ENCODE data around the gene BCL11A. TPM values are rescaled to one million over a fixed set of nuclear protein-coding genes. Genes with fewer than 3 reads are reported as not detected.

Gene BCL11A
- total RNA-seq, 6 experiments from 2014 or later: 1.1 to 3.0 (median 1.9) TPM

DNA sequence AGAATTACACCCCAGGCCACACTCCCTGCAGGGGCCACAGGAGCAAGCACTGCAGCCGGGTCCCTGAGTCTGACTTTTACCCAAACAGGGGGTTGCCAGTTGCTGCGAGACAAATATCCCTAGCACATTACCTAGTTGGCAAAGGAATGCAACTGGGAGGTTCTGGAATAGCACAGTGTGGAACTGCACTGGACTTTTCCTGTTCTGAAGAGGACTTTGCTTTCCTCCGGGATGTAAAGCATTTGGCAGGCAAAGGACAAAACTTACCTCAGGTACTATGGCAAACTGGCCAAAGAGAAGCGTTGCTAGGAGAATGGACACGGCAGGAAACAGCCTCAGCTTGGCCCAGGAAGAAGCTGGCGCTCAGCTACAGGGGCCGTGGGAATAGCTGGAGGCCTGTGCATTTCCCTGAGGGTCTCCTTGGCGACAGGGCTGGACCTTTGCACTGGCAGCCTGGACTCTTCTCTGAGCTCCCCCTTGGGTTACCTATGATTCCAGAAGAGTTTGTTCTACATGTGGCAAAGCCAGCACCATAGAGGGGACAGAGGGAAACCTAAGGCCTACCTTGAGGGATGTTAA is 45.0 kb downstream of the BCL11A start:
- no peaks in the 10 kb centered on the region; the same call in 1 of the 2 replicates for H3K27me3 Mint-ChIP-seq (ENCODE audit: insufficient read depth)
- no peak overlapping the region for H3K27ac Mint-ChIP-seq
- H3K4me1 Mint-ChIP-seq (ENCODE audit: low read depth): peaks cover 14% of the 10 kb centered on the region; the same call in 1 of the 2 replicates
- no peak overlapping the region for H3K4me3 Mint-ChIP-seq
- TF ChIP-seq, protein P1, sequence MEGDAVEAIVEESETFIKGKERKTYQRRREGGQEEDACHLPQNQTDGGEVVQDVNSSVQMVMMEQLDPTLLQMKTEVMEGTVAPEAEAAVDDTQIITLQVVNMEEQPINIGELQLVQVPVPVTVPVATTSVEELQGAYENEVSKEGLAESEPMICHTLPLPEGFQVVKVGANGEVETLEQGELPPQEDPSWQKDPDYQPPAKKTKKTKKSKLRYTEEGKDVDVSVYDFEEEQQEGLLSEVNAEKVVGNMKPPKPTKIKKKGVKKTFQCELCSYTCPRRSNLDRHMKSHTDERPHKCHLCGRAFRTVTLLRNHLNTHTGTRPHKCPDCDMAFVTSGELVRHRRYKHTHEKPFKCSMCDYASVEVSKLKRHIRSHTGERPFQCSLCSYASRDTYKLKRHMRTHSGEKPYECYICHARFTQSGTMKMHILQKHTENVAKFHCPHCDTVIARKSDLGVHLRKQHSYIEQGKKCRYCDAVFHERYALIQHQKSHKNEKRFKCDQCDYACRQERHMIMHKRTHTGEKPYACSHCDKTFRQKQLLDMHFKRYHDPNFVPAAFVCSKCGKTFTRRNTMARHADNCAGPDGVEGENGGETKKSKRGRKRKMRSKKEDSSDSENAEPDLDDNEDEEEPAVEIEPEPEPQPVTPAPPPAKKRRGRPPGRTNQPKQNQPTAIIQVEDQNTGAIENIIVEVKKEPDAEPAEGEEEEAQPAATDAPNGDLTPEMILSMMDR (IDR thresholded peaks at IDR 0.05): no peak
- no peak for DNase-seq
- H3K36me3 Mint-ChIP-seq (ENCODE audit: low read depth): no peaks in the 10 kb centered on the region
- no peaks in the 10 kb centered on the region for H3K9me3 Mint-ChIP-seq

GRCh38 chr2:60507211-60507965 is 46.1 kb downstream of the BCL11A start:
- no peak for DNase-seq
- H3K9me3 Mint-ChIP-seq: no peaks in the 10 kb centered on the region
- H3K4me3 Mint-ChIP-seq: no peak overlapping the region
- TF ChIP-seq, protein P1 (IDR thresholded peaks at IDR 0.05): no peak
- H3K27me3 Mint-ChIP-seq (ENCODE audit: insufficient read depth): no peaks in the 10 kb centered on the region; the same call in 1 of the 2 replicates
- H3K36me3 Mint-ChIP-seq (ENCODE audit: low read depth): no peaks in the 10 kb centered on the region
- peaks cover 7% of the 10 kb centered on the region; the same call in 1 of the 2 replicates for H3K4me1 Mint-ChIP-seq (ENCODE audit: low read depth)
- no peak overlapping the region for H3K27ac Mint-ChIP-seq

GRCh38 chr2:60505880-60506260 is 47.6 kb downstream of the BCL11A start:
- no peak overlapping the region for H3K27ac Mint-ChIP-seq
- TF ChIP-seq, protein P1 (IDR thresholded peaks at IDR 0.05): no peak
- H3K4me3 Mint-ChIP-seq: no peak overlapping the region
- no peaks in the 10 kb centered on the region; the same call in 1 of the 2 replicates for H3K27me3 Mint-ChIP-seq (ENCODE audit: insufficient read depth)
- DNase-seq: no peak
- peaks cover 7% of the 10 kb centered on the region; the same call in 1 of the 2 replicates for H3K4me1 Mint-ChIP-seq (ENCODE audit: low read depth)
- no peaks in the 10 kb centered on the region for H3K9me3 Mint-ChIP-seq
- H3K36me3 Mint-ChIP-seq (ENCODE audit: low read depth): no peaks in the 10 kb centered on the region

GRCh38 chr2:60505240-60505879 is 48.1 kb downstream of the BCL11A start:
- Mint-ChIP-seq H3K27ac (no peak overlapping the region), H3K9me3 (no peaks in the 10 kb centered on the region), H3K4me3 (no peak overlapping the region), H3K27me3 (ENCODE audit: insufficient read depth) (no peaks in the 10 kb centered on the region; the same call in 1 of the 2 replicates), H3K4me1 (ENCODE audit: low read depth) (peaks cover 7% of the 10 kb centered on the region; the same call in 1 of the 2 replicates), H3K36me3 (ENCODE audit: low read depth) (no peaks in the 10 kb centered on the region)
- TF ChIP-seq, protein P1 (IDR thresholded peaks at IDR 0.05): no peak
- no peak for DNase-seq

DNA sequence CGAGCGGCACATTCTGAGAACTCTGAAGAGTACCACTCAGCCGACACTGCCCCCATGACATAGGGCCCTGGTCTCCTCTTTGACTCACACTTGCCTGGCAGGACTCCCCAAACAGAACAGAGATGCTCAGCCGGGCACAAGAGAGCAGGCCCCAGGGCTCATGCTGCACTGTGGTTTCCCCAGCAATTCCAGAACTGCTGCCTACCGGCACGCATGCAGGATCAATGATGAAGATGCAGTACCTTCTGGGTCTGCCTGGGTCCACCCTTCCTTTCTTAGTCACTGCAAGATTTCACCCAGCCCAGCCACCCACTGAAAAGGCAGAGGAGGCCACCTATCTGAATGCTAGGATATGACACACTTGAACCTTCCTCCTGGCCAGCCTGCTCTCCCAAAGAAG is 49.4 kb downstream of the BCL11A start:
- H3K9me3 Mint-ChIP-seq: no peaks in the 10 kb centered on the region
- H3K36me3 Mint-ChIP-seq (ENCODE audit: low read depth): no peaks in the 10 kb centered on the region
- no peak for DNase-seq
- H3K4me3 Mint-ChIP-seq: no peak overlapping the region
- peaks cover 3% of the 10 kb centered on the region; the same call in 1 of the 2 replicates for H3K4me1 Mint-ChIP-seq (ENCODE audit: low read depth)
- TF ChIP-seq, protein P1 (IDR thresholded peaks at IDR 0.05): no peak
- H3K27me3 Mint-ChIP-seq (ENCODE audit: insufficient read depth): no peaks in the 10 kb centered on the region; the same call in 1 of the 2 replicates
- no peak overlapping the region for H3K27ac Mint-ChIP-seq
